ENCODE data around the gene ZNF724. TPM values are rescaled to one million over a fixed set of nuclear protein-coding genes. Genes with fewer than 3 reads are reported as not detected.

The ZNF724 gene
- total RNA-seq, 2 experiments from 2014 or later = 27.2 to 34.6 TPM

DNA sequence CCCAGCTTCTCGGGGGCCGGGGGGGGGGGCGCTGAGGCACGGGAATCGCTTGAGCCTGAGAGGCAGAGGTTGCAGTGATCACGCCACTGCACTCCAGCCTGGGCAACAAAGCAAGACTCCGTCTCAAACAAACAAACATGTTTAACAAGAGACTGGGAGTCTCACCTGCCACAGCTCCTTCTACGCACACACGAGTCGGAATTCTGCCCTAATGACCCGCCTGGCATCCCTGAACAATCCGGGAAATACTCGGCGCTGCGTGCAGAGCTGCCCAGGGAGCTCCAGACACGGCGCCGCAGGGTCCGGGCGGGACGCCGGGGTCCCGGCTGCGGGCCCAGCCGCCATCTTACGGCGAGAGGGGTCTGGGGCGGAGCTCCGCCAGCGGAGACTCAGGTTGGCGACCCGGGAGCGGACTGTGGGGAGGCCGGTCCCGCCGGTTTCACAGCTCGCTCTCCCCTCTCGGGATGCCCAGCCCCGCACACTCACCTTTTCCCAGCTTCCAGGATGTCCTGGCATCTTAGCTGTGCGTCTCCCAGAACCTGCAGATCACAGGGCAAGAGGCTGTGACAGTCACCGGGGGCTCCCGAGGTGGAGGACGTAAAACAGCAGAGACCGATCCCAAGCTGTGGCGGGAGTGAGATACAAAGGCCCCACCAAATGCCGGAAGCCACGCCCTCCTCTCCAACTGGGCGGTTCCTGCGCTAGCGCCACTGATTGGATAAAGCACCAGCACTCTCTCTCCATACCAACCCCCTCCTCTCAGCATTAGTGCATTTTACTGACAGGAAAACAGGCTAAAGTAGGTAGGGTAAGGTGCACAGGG lies 23.6 kb upstream of the ZNF724 start:
- Histone ChIP-seq H3K9me2 (ENCODE audit: insufficient read depth, low read length) (no peaks in the 10 kb centered on the region), H3K27ac (ENCODE audit: low read depth, low read length, poor library complexity, severe bottlenecking) (peak overlapping the region; percentile 82), H3K79me2 (ENCODE audit: insufficient read depth, low read depth, low read length) (peaks cover 32% of the 10 kb centered on the region), H3K4me2 (ENCODE audit: low read length) (peak overlapping the region; percentile 61), H3K4me3 (ENCODE audit: low read depth, low read length, poor library complexity, severe bottlenecking) (peak overlapping the region; percentile 92), H3K9me3 (ENCODE audit: low read length) (no peaks in the 10 kb centered on the region), H2AFZ (ENCODE audit: low read length) (peak overlapping the region; percentile 63; the same call in 1 of the 2 replicates), H3K4me1 (ENCODE audit: insufficient read depth, low read length, poor library complexity, severe bottlenecking) (peaks cover 10% of the 10 kb centered on the region), H3K36me3 (ENCODE audit: insufficient read depth, low read length) (peaks cover 33% of the 10 kb centered on the region), H4K20me1 (ENCODE audit: insufficient read depth, low read length) (no peaks in the 10 kb centered on the region)
- TF ChIP-seq EZH2phosphoT487 (IDR thresholded peaks at IDR 0.05; ENCODE audit: borderline replicate concordance, low read depth, low read length) = no peak
- TF ChIP-seq, protein P1, sequence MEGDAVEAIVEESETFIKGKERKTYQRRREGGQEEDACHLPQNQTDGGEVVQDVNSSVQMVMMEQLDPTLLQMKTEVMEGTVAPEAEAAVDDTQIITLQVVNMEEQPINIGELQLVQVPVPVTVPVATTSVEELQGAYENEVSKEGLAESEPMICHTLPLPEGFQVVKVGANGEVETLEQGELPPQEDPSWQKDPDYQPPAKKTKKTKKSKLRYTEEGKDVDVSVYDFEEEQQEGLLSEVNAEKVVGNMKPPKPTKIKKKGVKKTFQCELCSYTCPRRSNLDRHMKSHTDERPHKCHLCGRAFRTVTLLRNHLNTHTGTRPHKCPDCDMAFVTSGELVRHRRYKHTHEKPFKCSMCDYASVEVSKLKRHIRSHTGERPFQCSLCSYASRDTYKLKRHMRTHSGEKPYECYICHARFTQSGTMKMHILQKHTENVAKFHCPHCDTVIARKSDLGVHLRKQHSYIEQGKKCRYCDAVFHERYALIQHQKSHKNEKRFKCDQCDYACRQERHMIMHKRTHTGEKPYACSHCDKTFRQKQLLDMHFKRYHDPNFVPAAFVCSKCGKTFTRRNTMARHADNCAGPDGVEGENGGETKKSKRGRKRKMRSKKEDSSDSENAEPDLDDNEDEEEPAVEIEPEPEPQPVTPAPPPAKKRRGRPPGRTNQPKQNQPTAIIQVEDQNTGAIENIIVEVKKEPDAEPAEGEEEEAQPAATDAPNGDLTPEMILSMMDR (conservative IDR thresholded peaks at IDR 0.05; ENCODE audit: low read length) = peak; percentile 67
- DNase-seq (ENCODE audit: low spot score) = peak; percentile 94
- BruUV-seq (replicated peaks) = no TSS peak
- ChIA-PET CTCF (ENCODE audit: unreplicated experiment) (interaction anchor here (0.6 to 0.9 kb wide), 4 partner anchors 24 to 1008 kb away, joined by 3 to 7 read pairs (median 6); partner anchors contain the start of gene ZNF675), POLR2A (interaction anchor here (0.6 to 2.6 kb wide), 8 partner anchors 9 to 598 kb away, joined by 3 to 10 read pairs (median 5); partner anchors contain the start of genes ZNF724, ZNF730 and ZNF91)
- intact Hi-C loops (cut with micrococcal nuclease; ENCODE audit: unreplicated experiment) = loop anchor here (10.0 kb wide), 1 partner anchor 121 kb away; the partner anchor contains the start of gene ZNF91

DNA sequence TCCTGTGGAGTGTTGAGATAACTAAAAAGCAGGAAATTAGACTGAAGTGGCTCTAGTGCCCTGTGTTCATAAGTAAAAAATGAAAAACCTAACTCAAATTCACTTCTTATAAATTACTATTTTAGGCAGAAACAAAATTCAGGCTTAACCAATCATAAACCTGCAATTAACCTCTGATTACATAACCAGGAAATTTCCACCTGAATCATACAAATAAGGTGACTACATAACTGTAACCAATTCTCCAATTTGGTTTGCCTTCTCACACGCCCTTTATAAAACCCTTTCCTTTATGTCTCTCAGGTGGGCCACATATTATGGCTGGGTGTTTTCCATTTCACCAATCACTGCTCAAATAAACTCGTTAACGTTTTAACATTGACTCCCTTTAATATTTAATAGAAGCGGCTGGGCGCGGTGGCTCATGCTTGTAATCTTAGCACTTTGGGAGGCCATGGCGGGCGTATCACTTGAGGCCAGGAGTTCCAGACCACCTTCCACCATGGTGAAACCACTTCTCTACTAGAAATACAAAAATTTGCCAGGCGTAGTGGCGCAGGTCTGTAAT lies 22.9 kb upstream of the ZNF724 start:
- Histone ChIP-seq H3K9me3 (ENCODE audit: low read length) (no peaks in the 10 kb centered on the region), H3K4me1 (ENCODE audit: insufficient read depth, low read length, poor library complexity, severe bottlenecking) (peaks cover 10% of the 10 kb centered on the region), H3K9me2 (ENCODE audit: insufficient read depth, low read length) (no peaks in the 10 kb centered on the region), H3K4me2 (ENCODE audit: low read length) (peak overlapping the region; percentile 61), H3K27ac (ENCODE audit: low read depth, low read length, poor library complexity, severe bottlenecking) (peak overlapping the region; percentile 82), H3K4me3 (ENCODE audit: low read depth, low read length, poor library complexity, severe bottlenecking) (peak overlapping the region; percentile 92), H3K79me2 (ENCODE audit: insufficient read depth, low read depth, low read length) (peaks cover 32% of the 10 kb centered on the region), H4K20me1 (ENCODE audit: insufficient read depth, low read length) (no peaks in the 10 kb centered on the region), H2AFZ (ENCODE audit: low read length) (peak overlapping the region; percentile 63; the same call in 1 of the 2 replicates), H3K36me3 (ENCODE audit: insufficient read depth, low read length) (peaks cover 40% of the 10 kb centered on the region)
- ChIA-PET POLR2A (interaction anchor here (0.6 to 2.6 kb wide), 7 partner anchors 10 to 814 kb away, joined by 3 to 10 read pairs (median 5); partner anchors contain the start of genes ZNF724, ZNF730 and ZNF91), CTCF (ENCODE audit: unreplicated experiment) (interaction anchor here (0.6 to 0.9 kb wide), 4 partner anchors 24 to 1007 kb away, joined by 3 to 7 read pairs (median 6); partner anchors contain the start of gene ZNF675)
- BruUV-seq (replicated peaks) = TSS peak; percentile 60
- peak; percentile 51 for DNase-seq (ENCODE audit: low spot score)
- intact Hi-C loops (cut with micrococcal nuclease; ENCODE audit: unreplicated experiment) = loop anchor here (10.0 kb wide), 1 partner anchor 122 kb away; the partner anchor contains the start of gene ZNF91
- no peak for TF ChIP-seq EZH2phosphoT487 (IDR thresholded peaks at IDR 0.05; ENCODE audit: borderline replicate concordance, low read depth, low read length)
- TF ChIP-seq, protein P1 (conservative IDR thresholded peaks at IDR 0.05; ENCODE audit: low read length) = no peak

Data from OCI-LY7 (cell line).